Stimulated activated CD4-positive, alpha-beta T cell treated with anti-CD3 and anti-CD28 coated beads, Interleukin-4, amount 100 ng/mL, for 4 hours (primary cell): ENCODE results near the gene COPA.
A peak's percentile ranks its signal among the peaks of the same experiment; 100 is the strongest.
"Not testable (repeated sequence)": the region's sequence is repeated elsewhere in the genome, so short reads cannot be mapped to it uniquely, and the experiment has no call there.

Source experiments
- DNase-seq, 2 experiments: peaks; one replicate each; pipeline ENCODE4 v3.0.0-alpha.2; 2020

Gene COPA

DNA sequence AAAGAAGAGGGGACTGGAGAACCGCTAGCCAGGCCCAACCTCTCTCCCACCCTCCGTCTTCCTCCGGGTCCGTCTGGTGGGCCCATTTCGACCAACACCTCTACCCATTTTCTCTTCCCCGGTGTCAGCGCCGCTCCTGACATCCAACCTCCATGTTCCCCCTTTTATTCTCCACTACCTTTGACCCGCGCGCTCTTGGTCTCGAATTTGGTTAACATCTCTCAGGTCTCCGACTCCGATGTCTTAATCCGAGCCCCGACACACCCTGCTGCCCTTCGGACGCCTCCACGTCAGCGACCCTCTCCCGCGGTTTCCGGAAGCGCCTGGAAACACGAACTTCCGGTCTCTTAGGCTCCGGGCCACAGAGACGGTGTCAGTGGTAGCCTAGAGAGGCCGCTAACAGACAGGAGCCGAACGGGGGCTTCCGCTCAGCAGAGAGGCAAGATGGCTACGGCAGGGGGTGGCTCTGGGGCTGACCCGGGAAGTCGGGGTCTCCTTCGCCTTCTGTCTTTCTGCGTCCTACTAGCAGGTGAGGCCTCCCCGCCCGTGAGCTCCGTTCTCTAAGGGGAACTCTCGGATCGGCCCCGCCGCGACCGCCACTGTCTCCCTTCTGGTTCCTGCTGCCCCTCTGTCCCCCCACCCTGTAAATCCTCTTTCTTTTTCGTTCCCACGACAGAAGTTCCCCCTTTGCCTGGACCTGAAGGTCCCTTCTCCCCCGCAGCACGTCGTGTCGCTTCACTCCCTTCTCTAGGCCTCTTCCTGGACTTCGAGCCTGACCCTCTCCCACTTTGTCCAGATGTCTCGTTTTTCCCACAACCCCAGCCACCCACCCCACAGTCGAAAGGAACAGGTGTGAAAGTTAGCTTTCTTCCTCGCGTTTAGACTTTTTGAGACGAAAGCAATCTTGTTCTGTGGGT lies at the start of gene COPA, which contains the start of gene NCSTN:
Gene COPA, minus strand, starts transcription at position 298 of the 917 bp plus-strand sequence. Its CDS starts 80 bp downstream, at position 218.
Gene NCSTN, plus strand, starts transcription at position 431 of the 917 bp plus-strand sequence. Its CDS starts 14 bp downstream, at position 445.
- peak; percentile 77 to 88 for DNase-seq

DNA sequence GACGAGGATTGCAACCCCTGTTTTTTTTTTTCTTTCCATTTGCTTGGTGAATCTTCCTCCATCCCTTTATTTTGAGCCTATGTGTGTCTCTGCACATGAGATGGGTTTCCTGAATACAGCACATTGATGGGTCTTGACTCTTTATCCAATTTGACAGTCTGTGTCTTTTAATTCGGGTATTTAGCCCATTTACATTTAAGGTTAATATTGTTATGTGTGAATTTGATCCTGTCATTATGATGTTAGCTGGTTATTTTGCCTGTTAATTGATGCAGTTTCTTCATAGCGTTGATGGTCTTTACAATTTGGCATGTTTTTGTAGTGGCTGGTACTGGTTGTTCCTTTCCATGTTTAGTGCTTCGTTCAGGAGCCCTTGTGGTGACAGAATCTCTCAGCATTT lies 45.4 kb upstream of the COPA start:
- DNase-seq, result not testable (repeated sequence)

DNA sequence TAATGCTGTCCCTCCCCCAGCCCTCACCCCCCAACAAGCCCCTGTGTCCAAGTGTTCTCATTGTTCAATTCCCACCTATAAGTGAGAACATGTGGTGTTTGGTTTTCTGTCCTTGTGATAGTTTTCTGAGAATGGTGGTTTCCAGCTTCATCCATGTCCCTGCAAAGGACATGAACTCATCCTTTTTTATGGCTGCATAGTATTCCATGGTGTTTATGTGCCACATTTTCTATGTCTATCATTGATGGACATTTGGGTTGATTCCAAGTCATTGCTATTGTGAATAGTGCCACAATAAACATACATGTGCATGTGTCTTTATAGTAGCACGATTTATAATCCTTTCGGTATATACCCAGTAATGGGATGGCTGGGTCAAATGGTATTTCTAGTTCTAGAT lies 41.8 kb upstream of the COPA start:
- not testable (repeated sequence) for DNase-seq

DNA sequence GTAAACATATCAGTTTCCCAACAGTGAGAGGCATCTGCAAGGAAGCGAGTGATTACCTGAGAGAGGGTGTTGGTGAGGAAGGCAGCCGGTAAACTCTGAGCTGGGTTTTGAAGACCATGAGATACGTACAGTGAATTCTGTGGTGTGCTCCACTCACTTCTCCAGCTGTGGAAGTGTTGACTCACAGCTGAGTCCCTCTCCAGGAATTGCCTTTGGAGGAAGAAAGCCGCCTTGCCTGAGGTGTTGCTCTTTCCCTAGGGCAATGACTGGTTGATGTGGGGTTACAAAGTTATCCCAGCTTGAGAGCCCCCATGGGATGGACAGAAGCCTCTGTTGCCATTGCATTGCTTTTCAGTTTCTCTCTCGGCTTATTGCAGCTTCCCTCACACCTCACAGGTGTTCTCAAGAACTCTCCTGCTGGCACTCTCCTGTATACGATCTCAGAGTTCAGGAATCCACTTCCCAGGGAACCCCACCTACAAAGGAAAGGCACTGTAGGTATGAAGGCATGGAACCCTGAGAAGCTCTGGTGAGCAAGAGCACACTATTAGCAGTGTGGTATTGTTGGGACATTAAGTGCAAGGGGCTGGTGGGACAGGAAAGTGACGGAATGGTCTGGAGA lies 34.6 kb upstream of the COPA start:
- DNase-seq, result no peak

DNA sequence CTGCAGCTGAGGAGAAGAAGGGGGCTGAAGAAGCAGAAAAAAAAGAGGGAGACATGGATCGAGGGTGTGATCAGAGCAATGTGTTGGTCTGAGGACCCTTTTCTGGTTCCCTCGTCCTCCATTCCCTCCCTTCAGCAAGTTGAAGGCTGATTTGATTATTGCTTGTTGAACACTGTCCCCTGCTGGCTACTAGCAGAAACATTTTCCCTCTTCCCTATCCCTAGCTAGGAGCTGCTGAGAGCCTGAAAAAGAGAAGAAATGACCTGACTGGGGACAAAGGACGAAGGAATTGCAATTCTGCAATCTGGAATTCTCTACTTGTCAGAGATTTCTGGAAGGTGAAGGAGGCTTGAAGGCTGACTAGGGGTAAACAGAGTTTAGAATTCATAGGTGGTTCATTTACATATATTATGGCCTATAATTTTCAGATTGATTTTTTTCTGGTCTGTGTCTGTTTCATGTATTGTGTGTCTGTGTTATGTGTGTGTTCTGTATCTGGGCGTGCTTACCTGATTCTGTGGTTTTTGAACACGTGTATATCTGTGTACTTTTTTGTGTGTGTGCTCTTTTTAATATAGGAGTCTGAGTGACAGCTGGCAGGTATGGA lies 33.6 kb upstream of the COPA start:
- DNase-seq, result peak in 1 of 2 experiments; percentile 10

DNA sequence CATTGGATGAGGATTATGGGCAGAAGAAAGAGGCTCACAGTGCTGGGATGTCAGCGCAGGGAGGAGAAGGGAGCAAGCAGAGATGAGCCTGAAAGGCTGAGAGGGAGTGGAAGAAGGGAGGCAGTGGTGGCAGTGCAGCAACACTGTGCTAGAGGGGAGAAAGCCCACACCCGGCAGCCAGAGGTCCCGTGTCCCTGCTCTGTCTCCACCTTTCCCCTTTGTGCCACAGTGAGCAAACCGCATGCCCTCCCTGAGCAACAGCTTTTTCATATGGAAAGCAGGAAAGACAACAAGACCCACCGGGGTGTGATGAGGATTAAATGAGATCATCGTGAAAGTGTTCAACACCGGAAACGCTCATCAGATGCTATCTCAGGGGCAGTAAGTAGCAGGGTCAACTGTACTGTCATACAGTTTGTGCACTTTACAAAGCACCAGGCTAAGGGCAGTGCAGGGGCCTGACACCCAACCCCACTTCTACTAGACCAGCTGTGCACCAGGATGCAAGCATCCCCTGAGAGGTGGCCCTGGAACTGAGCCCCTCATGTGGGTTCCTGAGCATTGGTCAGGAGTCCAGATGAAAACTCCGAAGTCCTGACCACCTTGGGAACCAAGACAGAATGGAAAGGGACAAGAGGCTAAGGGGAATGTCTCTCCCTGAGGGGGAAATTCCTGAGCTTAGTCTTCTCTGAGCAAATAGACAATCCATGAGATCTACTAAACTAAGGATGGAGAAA lies 32.9 kb upstream of the COPA start:
- DNase-seq, result no peak

DNA sequence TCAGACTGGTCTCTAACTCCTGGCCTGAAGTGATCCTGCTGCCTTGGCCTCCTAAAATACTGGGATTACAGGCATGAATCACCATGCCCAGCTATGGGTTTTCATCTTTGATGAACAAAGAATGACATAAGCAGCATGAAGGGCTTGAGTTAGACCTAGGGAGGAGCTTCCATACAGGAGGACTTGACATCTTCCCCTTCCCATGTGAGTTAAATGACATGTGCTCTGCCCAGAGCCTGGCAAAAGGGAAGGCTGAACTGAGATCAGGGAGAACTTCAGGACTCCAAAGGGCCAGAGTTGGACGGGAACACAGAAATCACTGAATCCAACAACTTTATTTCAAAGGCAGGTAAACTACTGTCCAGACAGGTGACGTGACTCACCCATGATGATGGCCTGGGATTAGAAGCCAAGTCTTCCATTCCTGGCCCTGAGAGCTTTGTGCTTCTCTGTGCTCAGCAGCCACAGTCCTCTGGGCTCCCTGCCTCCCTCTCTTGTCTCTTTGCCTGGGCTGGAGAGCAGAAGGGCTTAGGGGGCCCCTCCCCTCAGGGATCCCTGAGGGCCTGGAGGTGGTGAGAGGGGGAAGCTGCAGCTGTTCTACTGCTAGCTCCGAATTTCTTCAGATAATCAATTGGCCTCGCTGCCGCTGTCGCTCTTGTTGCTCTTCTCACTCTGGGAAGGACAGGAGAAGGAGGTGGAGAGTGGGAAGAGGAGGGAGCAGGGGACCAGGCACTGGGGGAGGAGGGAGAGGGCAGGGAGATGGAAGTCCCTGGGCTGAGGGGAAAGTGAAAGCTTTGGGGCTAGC lies 31.5 kb upstream of the COPA start:
- DNase-seq, result no peak

DNA sequence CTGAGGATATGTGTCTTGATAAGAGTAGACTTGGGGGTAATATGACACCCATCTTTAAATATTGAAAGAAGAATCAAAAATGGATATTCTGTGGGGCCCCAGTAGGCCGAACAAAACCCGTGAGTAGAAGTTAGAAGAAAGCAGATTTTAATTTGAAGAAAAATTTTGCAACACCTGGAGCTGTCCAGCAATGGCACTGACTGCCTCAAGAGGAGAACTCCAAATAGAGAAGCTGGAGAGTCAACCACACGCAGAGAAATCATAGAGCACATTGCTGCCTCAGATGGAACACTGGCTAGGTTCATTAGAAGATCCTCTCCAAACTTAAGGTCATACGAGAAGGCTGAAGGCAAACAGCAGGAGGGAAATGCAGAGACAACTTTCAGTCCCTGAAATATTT lies 30.6 kb upstream of the COPA start:
- DNase-seq, result no peak

DNA sequence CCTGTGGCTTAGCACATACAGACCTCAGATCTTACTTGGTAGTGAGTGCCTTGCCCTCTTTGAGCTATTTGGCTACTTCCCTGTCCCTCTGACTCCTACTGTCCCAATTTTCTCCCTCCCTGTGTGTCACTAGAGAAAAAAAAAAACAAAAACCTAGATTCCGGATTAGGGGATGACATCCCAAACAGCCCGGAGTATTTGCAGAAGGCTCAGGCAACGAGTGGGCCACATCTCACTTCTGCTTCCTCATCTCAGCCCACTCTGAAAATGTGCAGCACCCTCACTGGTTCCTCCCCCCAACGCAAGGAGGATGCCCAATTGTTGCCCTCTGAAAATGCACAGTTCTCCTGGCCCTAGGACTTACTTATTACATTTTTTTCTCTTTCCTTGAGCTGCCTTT lies 28.7 kb upstream of the COPA start:
- no peak for DNase-seq

DNA sequence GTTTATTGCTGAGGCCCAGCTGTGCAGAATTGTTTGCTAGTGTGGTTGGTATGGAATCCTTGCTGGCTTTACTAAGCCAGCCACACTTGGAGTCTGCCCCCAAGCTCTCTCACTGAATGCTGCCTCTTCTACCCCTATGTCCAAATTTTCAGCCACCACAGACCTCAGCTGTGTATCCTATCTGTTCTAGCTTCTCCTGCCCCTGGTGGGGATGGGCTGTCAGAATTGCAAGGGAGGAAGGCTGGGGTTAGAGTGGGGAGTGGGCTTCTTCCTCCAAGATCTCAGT lies 28.2 kb upstream of the COPA start:
- no peak for DNase-seq

DNA sequence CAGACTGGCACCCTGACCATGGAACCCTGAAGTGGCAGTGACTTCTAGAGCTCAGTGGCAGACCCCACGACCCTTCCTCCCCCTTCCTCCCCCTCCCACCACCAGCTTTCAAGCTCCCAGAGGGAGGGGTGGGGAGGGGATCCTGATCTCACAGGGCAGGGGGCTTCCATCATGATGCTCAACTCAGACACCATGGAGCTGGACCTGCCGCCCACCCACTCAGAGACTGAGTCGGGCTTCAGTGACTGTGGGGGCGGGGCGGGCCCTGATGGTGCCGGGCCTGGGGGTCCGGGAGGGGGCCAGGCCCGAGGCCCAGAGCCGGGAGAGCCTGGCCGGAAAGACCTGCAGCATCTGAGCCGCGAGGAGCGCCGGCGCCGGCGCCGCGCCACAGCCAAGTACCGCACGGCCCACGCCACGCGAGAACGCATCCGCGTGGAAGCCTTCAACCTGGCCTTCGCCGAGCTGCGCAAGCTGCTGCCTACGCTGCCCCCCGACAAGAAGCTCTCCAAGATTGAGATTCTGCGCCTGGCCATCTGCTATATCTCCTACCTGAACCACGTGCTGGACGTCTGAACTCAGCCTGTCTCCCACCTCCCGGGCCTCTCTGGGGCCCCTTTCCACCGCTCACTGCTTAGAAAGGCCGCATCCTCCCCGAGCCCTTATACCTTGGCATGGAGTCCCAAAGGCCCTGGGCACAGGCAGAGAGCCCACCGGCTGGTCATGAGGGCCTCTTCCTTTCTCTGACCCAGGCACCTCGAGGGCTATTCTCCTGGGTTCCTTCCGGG lies 27.7 kb upstream of the COPA start:
- DNase-seq, result no peak

DNA sequence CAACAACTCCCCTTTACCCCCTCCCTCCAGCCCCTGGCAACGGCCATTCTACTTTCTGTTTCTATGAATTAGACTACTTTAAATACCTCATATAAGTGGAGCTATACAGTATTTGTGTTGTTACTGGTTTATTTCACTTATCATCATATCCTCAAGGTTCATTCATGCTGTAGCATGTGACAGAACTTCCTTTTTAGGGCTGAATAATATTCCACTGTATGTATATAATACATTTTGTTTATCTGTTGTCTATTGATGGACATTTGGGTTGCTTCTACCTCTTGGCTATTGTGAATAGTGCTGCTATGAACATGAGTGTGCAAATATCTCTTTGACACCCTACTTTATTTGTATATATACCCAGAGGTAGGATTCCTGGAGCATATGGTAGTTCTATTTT lies 26.0 kb upstream of the COPA start:
- no peak for DNase-seq

DNA sequence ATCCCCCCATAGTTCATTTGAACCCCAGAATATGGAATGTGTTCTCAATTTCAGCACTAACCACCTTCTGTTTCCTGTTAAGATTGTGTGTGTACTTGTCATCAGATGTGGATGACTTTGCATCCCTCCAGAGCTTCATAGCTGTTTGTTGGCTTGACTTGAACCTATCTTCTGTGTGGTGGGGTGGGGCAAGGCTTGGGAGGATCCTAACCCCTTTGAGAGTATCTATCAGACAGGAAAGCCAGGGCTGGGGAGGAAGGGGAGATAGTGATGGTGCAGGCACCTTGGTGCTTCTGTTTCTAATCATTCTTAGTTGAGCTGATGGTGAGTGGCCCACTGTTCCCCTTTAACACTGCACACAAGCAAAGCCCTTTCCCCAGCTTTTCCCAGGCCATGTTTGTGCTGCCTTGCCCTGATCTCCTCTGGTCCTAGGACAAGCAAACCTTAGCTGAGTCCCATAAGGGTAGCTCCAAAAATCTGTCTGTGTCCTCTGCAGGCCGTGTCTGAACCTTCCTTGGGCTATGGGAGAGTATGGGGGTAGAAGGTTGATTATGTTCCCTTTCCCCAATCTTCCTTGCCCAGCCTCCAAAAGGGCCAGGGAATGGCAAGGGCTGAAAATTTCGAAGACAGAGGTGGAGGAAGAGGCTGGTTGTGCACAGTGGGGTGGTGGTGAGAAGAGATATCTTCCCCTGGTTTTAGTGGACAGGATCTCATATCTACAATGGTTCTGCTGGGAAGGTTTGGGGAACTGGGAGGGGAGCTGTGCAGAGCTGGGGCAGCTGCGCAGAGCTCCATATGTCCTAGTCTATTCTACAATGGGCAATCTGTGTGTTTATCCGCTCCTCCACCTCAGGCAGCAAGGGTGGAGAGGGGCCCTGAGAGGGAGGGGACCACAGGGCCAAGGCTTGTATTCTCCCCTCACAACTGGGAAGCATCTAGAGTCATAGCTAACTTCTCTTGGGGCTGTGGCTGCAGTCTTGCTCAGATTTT lies 25.2 kb upstream of the COPA start:
- no peak for DNase-seq

DNA sequence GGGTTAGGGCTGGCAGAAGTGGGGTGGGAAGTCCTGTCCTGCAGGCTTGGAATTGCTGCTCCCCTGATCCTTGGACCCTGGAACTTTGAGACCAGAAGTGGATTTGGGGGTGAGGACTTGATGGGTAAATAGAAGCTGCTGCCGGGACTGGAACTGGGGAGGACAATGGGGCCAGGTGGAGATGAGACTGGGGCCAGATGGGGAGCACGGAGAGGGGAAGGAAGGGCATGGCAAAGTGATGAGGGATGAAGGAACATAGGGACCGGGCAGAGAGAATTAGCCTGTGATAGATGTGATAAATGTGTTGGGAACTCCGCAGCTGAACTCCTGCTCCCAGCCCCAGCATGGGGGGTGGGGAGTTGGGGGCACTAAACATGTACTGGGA lies 24.5 kb upstream of the COPA start:
- DNase-seq, result no peak

DNA sequence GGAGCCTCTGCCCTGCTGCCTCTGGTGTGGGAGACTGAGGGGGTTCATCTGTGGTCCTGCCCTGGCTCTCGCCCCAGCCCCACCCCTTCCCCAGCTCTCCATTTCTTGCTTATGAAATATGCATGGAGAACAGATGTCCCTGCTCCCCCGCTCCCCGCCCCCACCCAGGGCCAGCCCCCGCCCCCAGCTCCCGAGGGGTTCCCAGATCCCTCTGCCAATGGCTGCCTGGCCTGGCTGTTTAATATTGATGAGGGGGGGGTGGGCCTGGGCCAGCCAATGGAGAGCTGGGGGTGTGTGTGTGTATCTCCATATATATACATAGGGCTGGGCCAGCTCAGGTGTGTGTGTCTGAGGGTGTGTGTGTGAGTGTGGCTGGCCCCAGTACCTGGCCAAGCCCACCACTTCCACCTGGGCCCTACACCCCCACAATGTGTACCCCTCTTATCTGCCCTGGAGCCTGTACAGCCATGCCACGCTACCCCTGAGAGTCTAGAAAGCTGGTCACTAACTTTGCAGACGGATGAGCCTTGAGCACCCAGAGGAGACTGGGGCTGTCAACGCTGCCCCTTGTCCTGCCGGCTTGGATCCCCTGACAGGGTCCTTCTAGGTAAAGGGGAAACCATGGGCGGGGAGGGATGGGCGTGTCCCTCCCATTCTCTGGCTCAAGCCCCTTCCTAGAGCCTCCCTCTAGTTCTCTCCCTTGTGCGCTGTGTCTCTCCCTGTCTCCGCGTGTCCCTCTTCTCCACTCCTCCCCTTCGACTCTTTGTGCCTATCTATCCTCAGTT lies 23.9 kb upstream of the COPA start, which contains the start of gene NHLH1:
Gene NHLH1, plus strand, starts transcription at position 341 of the 785 bp plus-strand sequence. CDS start 3,661 bp downstream, outside the sequence.
- no peak for DNase-seq

DNA sequence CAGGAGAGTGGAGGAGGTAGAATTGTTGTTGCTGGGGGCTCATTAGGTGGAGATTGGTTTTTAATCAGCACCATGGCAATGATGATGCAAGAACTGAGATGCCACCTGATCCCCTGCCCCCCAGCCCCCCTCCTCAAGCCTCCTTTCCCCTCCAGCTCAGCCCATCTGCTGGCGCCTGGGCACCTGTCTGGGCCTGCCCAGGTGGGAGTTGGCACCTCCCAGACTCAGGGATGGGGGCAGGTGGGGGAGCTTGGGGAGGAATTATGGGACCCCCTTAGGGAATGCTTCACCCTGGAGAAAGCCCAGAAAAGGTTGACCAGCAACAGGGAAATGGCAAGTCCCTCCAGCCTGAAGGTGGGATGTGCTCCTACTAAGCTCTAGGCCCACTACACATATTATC lies 22.3 kb upstream of the COPA start:
- no peak for DNase-seq

DNA sequence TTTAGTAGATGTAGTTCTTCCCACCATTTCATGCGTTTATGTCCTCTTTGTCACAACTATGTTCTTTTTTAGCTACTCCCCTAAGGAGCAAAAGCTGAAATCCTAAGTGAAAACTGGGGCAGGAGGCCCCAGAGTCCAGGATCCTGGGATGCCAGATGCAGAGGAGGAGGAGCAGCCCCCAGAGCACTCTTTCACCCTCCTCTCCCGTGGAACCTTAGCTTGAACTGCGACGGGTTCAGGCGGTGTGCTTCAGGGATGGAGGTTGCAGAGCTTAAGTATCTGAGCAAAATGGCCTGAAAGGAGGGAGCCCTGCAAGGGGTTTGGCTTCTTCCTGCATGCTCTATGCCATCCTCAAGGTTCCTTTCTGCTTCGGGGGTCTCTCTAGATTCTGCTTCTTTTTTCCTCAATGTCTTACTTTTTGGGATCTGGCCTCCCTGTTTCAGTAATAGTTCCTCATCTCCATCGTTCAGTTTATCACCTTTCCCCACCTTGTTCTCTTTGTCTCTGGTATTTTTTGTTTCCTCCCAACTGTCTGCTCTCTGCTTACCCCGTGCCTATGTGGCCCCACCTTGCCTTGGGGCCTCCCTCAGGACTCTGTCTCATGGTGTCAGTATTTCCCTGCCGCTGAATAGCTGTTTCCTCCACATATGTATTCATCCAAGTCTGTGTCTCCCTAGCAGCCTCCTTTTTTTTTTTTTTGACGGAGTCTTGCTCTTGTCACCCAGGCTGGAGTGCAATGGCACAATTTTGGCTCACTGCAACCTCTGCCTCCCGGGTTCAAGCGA lies 21.1 kb upstream of the COPA start:
- DNase-seq, result no peak

DNA sequence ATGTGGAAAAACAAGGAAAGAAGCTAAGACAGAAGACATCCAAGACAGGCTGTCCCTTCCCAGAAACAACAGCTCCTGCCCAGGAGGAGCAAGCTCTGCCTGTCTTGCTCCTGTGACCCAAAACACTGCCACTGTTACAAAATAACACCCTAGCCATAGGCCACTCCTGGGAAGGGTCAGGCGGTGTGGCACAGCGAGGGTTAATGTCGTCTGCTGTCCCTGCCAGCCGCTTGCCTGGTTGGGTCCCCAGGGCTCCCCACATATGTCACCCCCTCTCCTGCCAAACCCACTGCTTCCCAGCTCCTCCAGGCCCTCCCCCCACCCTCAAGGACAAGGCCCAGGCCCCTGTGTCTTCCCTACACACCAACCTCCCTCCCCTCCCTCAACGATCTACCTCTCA lies 20.0 kb upstream of the COPA start:
- DNase-seq, result no peak
